H1 (cell line): ENCODE results near the gene CCNL2. TPM values are rescaled to one million over a fixed set of nuclear protein-coding genes. Genes with fewer than 3 reads are reported as not detected.
A peak's percentile ranks its signal among the peaks of the same experiment; 100 is the strongest.

ENCODE experiments used
- CTCF ChIA-PET: fragments of 300-600 bp; sonication (Branson Sonifier 250); formaldehyde crosslinking; loops from one replicate; lab custom pipeline; 2021; ENCODE audit not compliant: partially characterized antibody; lab: Charles Lee
- POLR2A ChIA-PET: fragments of 300-600 bp; sonication (Branson Sonifier 250); formaldehyde crosslinking; loops from one replicate; lab custom pipeline; 2021; ENCODE audit warnings: inconsistent platforms; ENCODE audit not compliant: partially characterized antibody; lab: Charles Lee
- DNase-seq, 2 experiments: peaks; one replicate each; pipeline versions ENCODE4 v3.0.0 to v3.0.0-alpha.2; 2010 to 2022; ENCODE audit warnings: low spot score in 2 of 2, low read depth in 1 of 2, mixed read lengths in 1 of 2
- FAIRE-seq: peaks from 2 replicates; lab custom pipeline; 2011; peaks lifted over from hg19 to GRCh38; lab: Jason Lieb, UNC
- H2AFZ ChIP-seq: 2 replicates; pipeline ENCODE4 v1.8.1; 2012; ENCODE audit warnings: low read length, inconsistent platforms
- H2AK5ac ChIP-seq: 2 replicates; pipeline ENCODE4 v1.6.1; 2013; ENCODE audit warnings: low read depth, low read length
- H2BK120ac ChIP-seq: replicated peaks from 2 replicates; pipeline ENCODE3; 2013; ENCODE audit warnings: low read depth, low read length, inconsistent platforms
- H2BK12ac ChIP-seq: 2 replicates; pipeline ENCODE4 v1.6.1; 2013; ENCODE audit warnings: low read depth, low read length
- H2BK15ac ChIP-seq: 2 replicates; pipeline ENCODE4 v1.6.1; 2013; ENCODE audit warnings: low read length
- H2BK20ac ChIP-seq: 2 replicates; pipeline ENCODE4 v1.6.1; 2013; ENCODE audit warnings: low read length
- H2BK5ac ChIP-seq: 2 replicates; pipeline ENCODE4 v1.6.1; 2013; ENCODE audit warnings: low read depth, low read length
- H3K14ac ChIP-seq: 2 replicates; pipeline ENCODE4 v1.6.1; 2013; ENCODE audit warnings: inconsistent platforms; ENCODE audit not compliant: insufficient read length
- H3K18ac ChIP-seq: 2 replicates; pipeline ENCODE4 v1.6.1; 2013; ENCODE audit warnings: low read length; ENCODE audit errors: extremely low read depth
- H3K23ac ChIP-seq: 2 replicates; pipeline ENCODE4 v1.6.1; 2013; ENCODE audit warnings: inconsistent platforms; ENCODE audit not compliant: insufficient read length
- H3K23me2 ChIP-seq: 2 replicates; pipeline ENCODE4 v1.6.1; 2013; ENCODE audit warnings: low read depth, low read length
- H3K27ac ChIP-seq: 2 replicates; pipeline ENCODE4 v1.6.1; 2011; ENCODE audit warnings: low read depth, low read length, inconsistent platforms
- H3K27me3 ChIP-seq, 4 experiments: replicated peaks in 1 of 4; 1 replicate in 1 of 4; 2 replicates in 3 of 4; pipeline versions ENCODE4 v1.6.1 to v1.8.1; 2011 to 2013; ENCODE audit warnings: low read length in 3 of 4, mild to moderate bottlenecking in 3 of 4, inconsistent platforms in 2 of 4, mixed read lengths in 2 of 4, moderate library complexity in 1 of 4; ENCODE audit not compliant: control insufficient read depth in 3 of 4, insufficient read depth in 3 of 4; ENCODE audit errors: extremely low read depth in 1 of 4
- H3K36me3 ChIP-seq, 4 experiments: 2 replicates each; pipeline versions ENCODE4 v1.6.1 to v1.8.1; 2011 to 2013; ENCODE audit warnings: mild to moderate bottlenecking in 4 of 4, low read length in 3 of 4, moderate library complexity in 2 of 4, control low read depth in 1 of 4, inconsistent platforms in 1 of 4; ENCODE audit not compliant: insufficient read depth in 4 of 4, control insufficient read depth in 2 of 4
- H3K4ac ChIP-seq: replicated peaks from 2 replicates; pipeline ENCODE3; 2013; ENCODE audit warnings: low read length, low read depth, mixed read lengths, inconsistent platforms; ENCODE audit not compliant: insufficient read length
- H3K4me1 ChIP-seq, 4 experiments: replicated peaks in 1 of 4; 1 replicate in 1 of 4; 2 replicates in 3 of 4; pipeline versions ENCODE4 v1.6.1 to v1.8.1; 2011 to 2013; ENCODE audit warnings: low read length in 3 of 4, inconsistent platforms in 2 of 4, mixed read lengths in 1 of 4; ENCODE audit not compliant: insufficient read depth in 4 of 4, control insufficient read depth in 3 of 4
- H3K4me2 ChIP-seq, 2 experiments: 2 replicates each; pipeline versions ENCODE4 v1.6.1 to v1.8.1; 2011 to 2013; ENCODE audit warnings: low read depth in 2 of 2, low read length in 2 of 2, control low read depth in 1 of 2, inconsistent platforms in 1 of 2, mild to moderate bottlenecking in 1 of 2; ENCODE audit not compliant: insufficient read depth in 1 of 2
- H3K4me3 ChIP-seq, 4 experiments: fragments of 200-600, 300-600 bp in 1 of 4; sonication (generic), shearing (Covaris generic), sonication (Bioruptor Twin) in 1 of 4; 2 replicates each; pipeline versions ENCODE4 v1.5.1 to v1.8.1; 2011 to 2016; ENCODE audit warnings: low read length in 4 of 4, low read depth in 3 of 4, control low read depth in 2 of 4, inconsistent platforms in 2 of 4, mild to moderate bottlenecking in 2 of 4, mixed read lengths in 1 of 4, moderate library complexity in 1 of 4; ENCODE audit not compliant: insufficient read depth in 2 of 4; ENCODE audit errors: extremely low read depth in 1 of 4
- H3K56ac ChIP-seq: replicated peaks from 2 replicates; pipeline ENCODE3; 2013; ENCODE audit warnings: low read depth, mild to moderate bottlenecking, mixed read lengths, low read length, inconsistent platforms; ENCODE audit not compliant: insufficient read length
- H3K79me1 ChIP-seq: 2 replicates; pipeline ENCODE4 v1.6.1; 2013; ENCODE audit warnings: low read depth, low read length, control low read depth
- H3K79me2 ChIP-seq, 2 experiments: 2 replicates each; pipeline versions ENCODE4 v1.6.1 to v1.8.1; 2012 to 2013; ENCODE audit warnings: low read length in 2 of 2, mild to moderate bottlenecking in 2 of 2, inconsistent platforms in 1 of 2; ENCODE audit not compliant: insufficient read depth in 2 of 2, control insufficient read depth in 1 of 2
- H3K9ac ChIP-seq, 4 experiments: replicated peaks in 1 of 4; 1 replicate in 1 of 4; 2 replicates in 3 of 4; pipeline versions ENCODE4 v1.6.1 to v1.8.1; 2011 to 2013; ENCODE audit warnings: low read depth in 3 of 4, low read length in 3 of 4, control low read depth in 2 of 4, mild to moderate bottlenecking in 2 of 4, moderate library complexity in 2 of 4, inconsistent platforms in 1 of 4; ENCODE audit errors: extremely low read depth in 1 of 4
- H3K9me3 ChIP-seq, 2 experiments: 2 replicates each; pipeline versions ENCODE4 v1.6.1 to v1.8.1; 2012 to 2013; ENCODE audit warnings: mild to moderate bottlenecking in 2 of 2, moderate library complexity in 2 of 2, control low read depth in 1 of 2, inconsistent platforms in 1 of 2, low read depth in 1 of 2, low read length in 1 of 2, mixed read lengths in 1 of 2; ENCODE audit not compliant: insufficient read depth in 2 of 2
- H4K20me1 ChIP-seq, 2 experiments: replicated peaks in 1 of 2; 2 replicates each; pipeline versions ENCODE3 to v1.8.1; 2011 to 2013; ENCODE audit warnings: inconsistent platforms in 2 of 2, low read length in 2 of 2, mild to moderate bottlenecking in 1 of 2; ENCODE audit not compliant: insufficient read depth in 2 of 2, control insufficient read depth in 1 of 2
- H4K5ac ChIP-seq: 2 replicates; pipeline ENCODE4 v1.6.1; 2013; ENCODE audit warnings: low read length, low read depth, mixed read lengths, inconsistent platforms; ENCODE audit not compliant: insufficient read length
- H4K8ac ChIP-seq: 2 replicates; pipeline ENCODE4 v1.8.0; 2013; ENCODE audit warnings: mild to moderate bottlenecking, moderate library complexity, low read length, inconsistent platforms; ENCODE audit not compliant: insufficient read depth; ENCODE audit errors: extremely low read depth
- H4K91ac ChIP-seq: replicated peaks from 2 replicates; pipeline ENCODE3; 2013; ENCODE audit warnings: low read length, mixed read lengths, inconsistent platforms; ENCODE audit not compliant: insufficient read length
- ATF2 ChIP-seq: IDR thresholded peaks from 2 replicates; pipeline ENCODE4 v1.6.1; 2012; ENCODE audit warnings: low read length, inconsistent platforms
- CEBPB ChIP-seq: IDR thresholded peaks from 2 replicates; pipeline ENCODE4 v1.6.1; 2012; ENCODE audit warnings: low read depth, low read length
- HDAC6 ChIP-seq: IDR thresholded peaks from one replicate; pipeline ENCODE4 v1.7.1; 2012; ENCODE audit warnings: low read depth, mild to moderate bottlenecking, inconsistent platforms, low read length, moderate library complexity
- NANOG ChIP-seq: IDR thresholded peaks from 2 replicates; pipeline ENCODE4 v1.6.1; 2011; ENCODE audit warnings: low read length, low read depth, mild to moderate bottlenecking, inconsistent platforms; ENCODE audit not compliant: insufficient read depth, poor library complexity, severe bottlenecking
- SP1 ChIP-seq: IDR thresholded peaks from 2 replicates; pipeline ENCODE4 v1.6.1; 2011; ENCODE audit warnings: low read depth, low read length
- SP2 ChIP-seq: IDR thresholded peaks from 2 replicates; pipeline ENCODE4 v1.6.1; 2012; ENCODE audit warnings: mild to moderate bottlenecking, low read length, inconsistent platforms
- WGBS, 2 experiments: shearing (Covaris generic) in 1 of 2; methylation state at CpG; one replicate each; pipeline versions ENCODE4 v1.1.6 to v1.1.7; 2013 to 2015; ENCODE audit warnings: low lambda C conversion rate in 2 of 2, mixed read lengths in 2 of 2, inconsistent platforms in 1 of 2, low coverage in 1 of 2, missing lambda C conversion rate in 1 of 2; ENCODE audit not compliant: insufficient replicate concordance in 2 of 2, insufficient coverage in 1 of 2, insufficient read length in 1 of 2; ENCODE audit errors: extremely low coverage in 1 of 2, missing lambda C conversion rate in 1 of 2; 5-methylcytosine and 5-hydroxymethylcytosine counted together
- polyA plus RNA-seq, 7 experiments: library from polyadenylated mRNA; depleted of rRNA in 3 of 7; stranded (reverse) in 5 of 7; unstranded in 2 of 7; fragments of >200 nt in 5 of 7; fragments of 200-250 nt in 2 of 7; gene quantifications; 1 replicate in 5 of 7; 2 replicates in 1 of 7; 4 replicates in 1 of 7; pipeline versions ENCODE4 v1.2.1 to v1.2.3, GENCODE V29; 2011 to 2013; ENCODE audit warnings: missing spikeins in 2 of 7, mixed read lengths in 2 of 7
- total RNA-seq: library from RNA; stranded (reverse); fragmentation: NEBNext Ultra II Directional; extraction: Animal tissue kit (Norgen Biotek cat#: 25700); gene quantifications from 2 replicates; pipeline ENCODE4 v1.2.1, GENCODE V29; 2021

CCNL2 gene
- total and polyA plus RNA-seq, 2 of the 8 experiments (the other 6 are each of a cell fraction or from before 2014, with no cell fraction given) = 79.8 to 120 TPM

GRCh38 chr1:1345860-1346500, 53.2 kb downstream of the CCNL2 start:
- H3K18ac ChIP-seq = no peak overlapping the region
- TF ChIP-seq SP1 (no peak), HDAC6 (no peak), ATF2 (no peak), CEBPB (no peak), SP2 (no peak), NANOG (no peak)
- H3K27me3 ChIP-seq = no peaks in the 10 kb centered on the region
- no peak overlapping the region for H3K27ac ChIP-seq
- H2AK5ac ChIP-seq = no peak overlapping the region
- FAIRE-seq = no peak
- no peak overlapping the region for H2BK120ac ChIP-seq
- H2BK5ac ChIP-seq = no peak overlapping the region
- no peak overlapping the region for H2BK12ac ChIP-seq
- H3K36me3 ChIP-seq = peaks cover 0 to 10% (median 6%) of the 10 kb centered on the region in 4 experiments; a peak in 5 of 8 replicates
- H4K91ac ChIP-seq = no peak overlapping the region
- peaks cover 16 to 40% of the 10 kb centered on the region in 2 experiments for H4K20me1 ChIP-seq
- no peak overlapping the region for H3K23ac ChIP-seq
- no peak overlapping the region for H3K4ac ChIP-seq
- H3K14ac ChIP-seq = no peak overlapping the region
- H3K4me2 ChIP-seq = no peak overlapping the region
- H4K5ac ChIP-seq = no peak overlapping the region
- no peak overlapping the region for H2BK20ac ChIP-seq
- H3K79me2 ChIP-seq = peaks cover 0 to 28% of the 10 kb centered on the region in 2 experiments; a peak in 3 of 4 replicates
- H2AFZ ChIP-seq = no peak overlapping the region
- DNase-seq = no peak
- no peak overlapping the region for H3K9ac ChIP-seq
- H4K8ac ChIP-seq = peak overlapping the region; percentile 16
- H3K4me1 ChIP-seq = peaks cover 0 to 16% (median 9%) of the 10 kb centered on the region in 4 experiments; a peak in 5 of 7 replicates
- H3K23me2 ChIP-seq = peaks cover 12% of the 10 kb centered on the region; the same call in 1 of the 2 replicates
- H3K56ac ChIP-seq = no peak overlapping the region
- CTCF ChIA-PET = interaction anchor here (0.6 to 4.4 kb wide), 8 partner anchors 8 to 158 kb away, joined by 3 to 34 read pairs (median 4); no protein-coding TSS in a partner anchor
- H2BK15ac ChIP-seq = no peak overlapping the region
- H3K79me1 ChIP-seq = peaks cover 21% of the 10 kb centered on the region
- peaks cover 0 to 1% of the 10 kb centered on the region in 2 experiments; a peak in 1 of 4 replicates for H3K9me3 ChIP-seq
- H3K4me3 ChIP-seq = no peak overlapping the region
- POLR2A ChIA-PET = interaction anchor here (0.9 to 3.1 kb wide), 11 partner anchors 8 to 118 kb away, joined by 3 to 12 read pairs (median 3); partner anchors contain the start of genes AURKAIP1, CCNL2 and TAS1R3
- 92% methylated on average over 12 of the region's 12 CpGs; no CpG with 5 or more reads in 1 of the 2 experiments for WGBS, 2 experiments
